ENCODE data around the gene ANP32A. TPM values are rescaled to one million over a fixed set of nuclear protein-coding genes. Genes with fewer than 3 reads are reported as not detected.

ANP32A gene
- total and polyA plus RNA-seq, 3 donors from 2014 or later, result 32.9 to 49.5 (median 41.3) TPM

- intact Hi-C loops (cut with DNase I; ENCODE audit: low total_unique reads), result no loop called here
- no peaks in the 10 kb centered on the region for H3K27me3 ChIP-seq
- 84 to 89% methylated on average over 10 of the region's 10 CpGs for WGBS, 2 donors
- H3K27ac ChIP-seq, result peak overlapping the region in 1 of 2 donors; percentile 59
- TF ChIP-seq, protein P1, sequence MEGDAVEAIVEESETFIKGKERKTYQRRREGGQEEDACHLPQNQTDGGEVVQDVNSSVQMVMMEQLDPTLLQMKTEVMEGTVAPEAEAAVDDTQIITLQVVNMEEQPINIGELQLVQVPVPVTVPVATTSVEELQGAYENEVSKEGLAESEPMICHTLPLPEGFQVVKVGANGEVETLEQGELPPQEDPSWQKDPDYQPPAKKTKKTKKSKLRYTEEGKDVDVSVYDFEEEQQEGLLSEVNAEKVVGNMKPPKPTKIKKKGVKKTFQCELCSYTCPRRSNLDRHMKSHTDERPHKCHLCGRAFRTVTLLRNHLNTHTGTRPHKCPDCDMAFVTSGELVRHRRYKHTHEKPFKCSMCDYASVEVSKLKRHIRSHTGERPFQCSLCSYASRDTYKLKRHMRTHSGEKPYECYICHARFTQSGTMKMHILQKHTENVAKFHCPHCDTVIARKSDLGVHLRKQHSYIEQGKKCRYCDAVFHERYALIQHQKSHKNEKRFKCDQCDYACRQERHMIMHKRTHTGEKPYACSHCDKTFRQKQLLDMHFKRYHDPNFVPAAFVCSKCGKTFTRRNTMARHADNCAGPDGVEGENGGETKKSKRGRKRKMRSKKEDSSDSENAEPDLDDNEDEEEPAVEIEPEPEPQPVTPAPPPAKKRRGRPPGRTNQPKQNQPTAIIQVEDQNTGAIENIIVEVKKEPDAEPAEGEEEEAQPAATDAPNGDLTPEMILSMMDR (IDR thresholded peaks at IDR 0.05), result no peak
- no peak for TF ChIP-seq POLR2A (IDR thresholded peaks at IDR 0.05)
- no peak for DNase-seq
- H3K36me3 ChIP-seq (ENCODE audit: low read depth, missing control alignments), result no peaks in the 10 kb centered on the region
- no peak overlapping the region for H3K4me3 ChIP-seq
- H3K4me1 ChIP-seq, result peaks cover 16% of the 10 kb centered on the region
- H3K9me3 ChIP-seq, result no peaks in the 10 kb centered on the region
Observed at GRCh38 chr15:68776477-68777270, 44.0 kb downstream of the ANP32A start.

DNA sequence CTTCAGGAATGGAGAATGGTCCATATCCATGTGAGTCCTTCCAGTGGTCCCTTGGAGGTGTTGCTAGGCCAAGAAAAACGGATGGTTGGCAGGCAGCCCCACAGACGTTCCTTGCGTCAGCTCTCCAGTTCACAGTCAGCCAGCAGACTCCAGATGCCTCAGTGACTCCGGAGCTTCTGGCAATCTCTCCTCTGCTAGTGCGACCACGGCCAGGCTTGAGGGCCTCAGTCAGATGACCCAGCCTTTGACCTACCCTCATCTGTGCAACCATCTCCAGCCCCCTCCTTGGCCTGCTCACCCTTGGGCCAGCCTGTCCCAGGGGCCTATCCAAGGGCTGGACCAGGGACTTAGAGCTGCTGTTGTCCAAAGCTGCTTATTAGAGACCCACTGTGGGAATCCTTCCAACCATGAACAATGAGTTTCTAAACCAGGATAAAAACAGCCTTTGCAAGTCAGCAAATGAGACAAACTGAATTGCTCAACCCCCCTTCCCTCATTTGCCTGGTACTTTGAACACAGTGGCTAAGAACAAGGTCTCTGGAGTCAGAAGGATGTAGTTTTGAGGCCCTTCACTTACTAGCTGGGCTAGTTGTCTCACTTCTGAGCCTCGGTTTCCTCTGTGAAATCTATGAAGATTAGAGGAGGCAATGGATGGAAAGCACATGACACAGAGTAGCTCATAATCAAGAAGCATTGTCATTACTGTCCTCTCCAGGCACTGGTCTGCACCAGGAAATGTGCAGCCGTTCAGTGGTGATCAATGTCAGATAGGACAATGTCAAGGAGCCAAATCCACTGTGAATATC is 44.8 kb downstream of the ANP32A start:
- Histone ChIP-seq H3K4me1 (peaks cover 16% of the 10 kb centered on the region), H3K9me3 (no peaks in the 10 kb centered on the region), H3K36me3 (ENCODE audit: low read depth, missing control alignments) (no peaks in the 10 kb centered on the region), H3K27me3 (no peaks in the 10 kb centered on the region), H3K27ac (peak overlapping the region in 1 of 2 donors; percentile 59), H3K4me3 (no peak overlapping the region)
- 47 to 61% methylated on average over 3 to 8 of the region's 8 CpGs for WGBS, 2 donors
- intact Hi-C loops (cut with DNase I; ENCODE audit: low total_unique reads), result no loop called here
- TF ChIP-seq, protein P1 (IDR thresholded peaks at IDR 0.05), result no peak
- TF ChIP-seq POLR2A (IDR thresholded peaks at IDR 0.05), result no peak
- peak; percentile 85 for DNase-seq

GRCh38 chr15:68775236-68775577 is 45.5 kb downstream of the ANP32A start:
- H3K9me3 ChIP-seq, result no peaks in the 10 kb centered on the region
- intact Hi-C loops (cut with DNase I; ENCODE audit: low total_unique reads), result no loop called here
- no peaks in the 10 kb centered on the region for H3K27me3 ChIP-seq
- TF ChIP-seq, protein P1 (IDR thresholded peaks at IDR 0.05), result no peak
- TF ChIP-seq POLR2A (IDR thresholded peaks at IDR 0.05), result no peak
- no peak overlapping the region for H3K27ac ChIP-seq
- no peaks in the 10 kb centered on the region for H3K36me3 ChIP-seq (ENCODE audit: low read depth, missing control alignments)
- no peak for DNase-seq
- H3K4me3 ChIP-seq, result no peak overlapping the region
- 71 to 84% methylated on average over 3 of the region's 3 CpGs for WGBS, 2 donors
- H3K4me1 ChIP-seq, result peaks cover 16% of the 10 kb centered on the region

DNA sequence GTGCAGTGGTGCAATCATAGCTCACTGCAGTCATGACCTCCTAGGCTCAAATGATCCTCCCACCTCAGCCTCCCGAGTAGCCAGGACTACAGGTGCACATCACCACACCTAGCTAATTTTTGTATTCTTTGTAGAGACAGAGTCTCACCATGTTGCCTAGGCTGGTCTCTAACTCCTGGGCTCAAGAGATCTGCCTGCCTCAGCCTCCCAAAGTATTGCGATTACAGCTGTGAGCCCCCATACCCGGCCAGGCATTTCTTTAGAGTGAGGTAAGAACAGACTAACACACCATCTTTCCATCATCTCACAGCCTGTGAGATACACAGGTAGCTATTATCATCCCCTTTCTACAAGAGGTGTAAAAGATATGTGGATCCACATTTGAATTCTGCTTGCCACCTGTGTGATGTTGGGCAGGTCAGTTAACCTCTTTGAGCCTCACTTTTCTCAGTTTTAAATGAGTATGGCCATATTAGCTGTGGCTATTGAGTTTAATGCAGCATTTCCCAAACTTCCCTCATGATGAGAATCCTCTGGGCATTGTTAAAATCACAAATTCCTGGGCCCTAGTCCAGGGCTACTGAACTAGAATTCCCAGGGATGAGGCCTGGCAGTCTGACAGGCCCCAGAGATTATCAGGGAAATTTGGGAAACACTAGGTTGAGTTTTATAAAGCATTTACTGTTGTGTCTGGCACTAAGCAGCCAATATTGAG is 46.0 kb downstream of the ANP32A start:
- TF ChIP-seq, protein P1 (IDR thresholded peaks at IDR 0.05), result no peak
- no peak for TF ChIP-seq POLR2A (IDR thresholded peaks at IDR 0.05)
- no peaks in the 10 kb centered on the region for H3K27me3 ChIP-seq
- H3K9me3 ChIP-seq, result no peaks in the 10 kb centered on the region
- WGBS, 2 donors, result 78 to 93% methylated on average over 3 of the region's 3 CpGs
- no peak overlapping the region for H3K4me3 ChIP-seq
- intact Hi-C loops (cut with DNase I; ENCODE audit: low total_unique reads), result no loop called here
- no peak overlapping the region for H3K27ac ChIP-seq
- H3K4me1 ChIP-seq, result peaks cover 16% of the 10 kb centered on the region
- DNase-seq, result peak; percentile 56
- no peaks in the 10 kb centered on the region for H3K36me3 ChIP-seq (ENCODE audit: low read depth, missing control alignments)

Measured in testis (tissue), 3 donors.